Measurements from ENCODE around the gene H2BW1.
"Not testable (repeated sequence)": the region's sequence is repeated elsewhere in the genome, so short reads cannot be mapped to it uniquely, and the experiment has no call there.

H2BW1 gene

DNA sequence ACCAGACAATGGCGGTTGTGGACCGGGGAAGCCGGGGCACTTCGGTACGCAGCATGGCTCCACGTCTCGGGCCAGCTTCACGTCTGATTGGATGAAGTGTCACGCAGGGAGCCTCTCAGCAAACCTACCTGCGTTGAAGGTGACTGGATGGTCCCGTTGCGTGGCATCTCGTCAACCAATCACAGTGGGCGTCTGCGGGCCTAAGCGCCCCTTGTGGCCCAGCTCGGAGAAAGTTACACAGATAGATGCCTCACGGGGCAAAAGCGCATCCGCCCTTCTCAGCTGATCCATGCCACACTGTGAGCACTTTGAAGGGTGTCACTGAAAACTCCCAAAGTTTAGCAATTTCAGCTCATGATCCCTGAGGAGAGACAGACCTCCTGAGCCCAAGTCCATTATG, at the start of gene H2BW1:
Gene H2BW1, minus strand, starts transcription at position 103 of the 400 bp plus-strand sequence. CDS start 132 bp downstream, outside the sequence.
- no peak for DNase-seq

- not testable (repeated sequence) for DNase-seq
Measured at GRCh38 chrX:104062636-104063035, 49.1 kb upstream of the H2BW1 start.

GRCh38 chrX:104054956-104055355, 41.4 kb upstream of the H2BW1 start:
- DNase-seq = not testable (repeated sequence)

- DNase-seq = no peak
Measured at GRCh38 chrX:104047171-104047570, 33.7 kb upstream of the H2BW1 start.

- no peak for DNase-seq
Measured at GRCh38 chrX:104045642-104046041, 32.1 kb upstream of the H2BW1 start.

DNA sequence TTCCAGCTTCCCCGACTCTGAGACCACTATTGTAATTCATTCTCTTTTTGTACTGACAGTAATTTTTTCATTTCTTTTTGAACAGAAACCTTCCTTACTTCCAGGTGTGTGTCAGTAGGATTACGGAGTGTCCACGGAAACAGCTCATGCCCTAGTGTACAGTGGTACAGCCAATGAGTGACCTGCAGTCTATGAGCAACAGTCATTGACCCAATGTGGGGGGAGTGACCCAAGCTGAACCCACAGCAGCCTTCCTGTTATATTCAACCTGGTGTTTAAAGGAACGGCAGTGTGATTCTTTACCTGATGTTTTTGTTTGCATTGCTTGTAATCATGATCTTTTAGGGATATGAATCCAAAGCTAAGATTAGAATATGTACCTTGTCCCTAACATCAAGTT, 27.5 kb upstream of the H2BW1 start:
- no peak for DNase-seq

- no peak for DNase-seq
Measured at GRCh38 chrX:104039689-104040505, 26.4 kb upstream of the H2BW1 start, which contains the start of gene H2BW2. Gene H2BW2, plus strand, starts transcription at chrX:104039956. Its CDS starts 39 bp downstream, at chrX:104039995.

- no peak for DNase-seq
Measured at GRCh38 chrX:104018126-104018525, 4.6 kb upstream of the H2BW1 start.

- DNase-seq = not testable (repeated sequence)
Measured at GRCh38 chrX:104015576-104015975, 2.1 kb upstream of the H2BW1 start.

DNA sequence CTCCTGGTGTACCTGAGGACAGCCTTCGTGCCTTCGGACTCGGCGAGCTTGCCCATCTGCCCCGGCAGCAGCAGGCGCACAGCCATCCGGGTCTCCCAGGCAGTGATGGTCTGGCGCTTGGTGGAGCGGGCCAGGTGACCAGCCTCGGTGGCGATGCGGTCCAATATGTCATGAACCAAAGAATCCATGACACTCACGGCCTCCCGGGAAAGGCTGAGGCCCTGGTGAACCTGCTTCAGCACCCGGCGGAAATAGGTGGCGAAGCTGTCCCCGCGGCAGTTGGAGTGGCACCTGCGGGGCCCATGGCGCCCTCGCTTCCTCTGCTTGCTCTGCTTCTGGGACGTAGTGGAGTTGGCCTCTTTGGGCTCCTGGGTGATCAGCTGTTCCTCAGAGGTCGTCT, 350 bp downstream of the H2BW1 start:
- DNase-seq = no peak

- no peak for DNase-seq
Measured at GRCh38 chrX:104008831-104009230, 4.7 kb downstream of the H2BW1 start.

GRCh38 chrX:103999234-103999633, 14.3 kb downstream of the H2BW1 start:
- DNase-seq = no peak

DNA sequence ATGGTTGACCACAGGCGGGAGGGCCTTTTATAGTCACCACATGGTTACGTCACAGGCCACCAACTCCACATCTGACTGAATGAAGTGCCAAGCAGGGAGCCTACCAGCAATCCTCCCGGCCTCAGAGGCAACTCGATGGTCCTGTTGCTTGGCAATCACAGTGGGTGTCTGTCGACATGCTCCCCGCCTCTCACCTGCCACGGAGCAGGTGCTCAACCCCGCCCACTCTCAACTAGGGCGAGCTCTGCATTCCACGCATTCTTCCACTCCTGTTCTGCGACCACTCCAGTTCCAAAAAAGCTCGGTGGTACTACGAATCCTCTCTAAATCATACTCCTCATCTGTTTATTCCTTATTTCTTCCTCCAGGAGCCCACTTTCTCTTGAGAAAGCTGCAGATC, 30.0 kb downstream of the H2BW1 start:
- not testable (repeated sequence) for DNase-seq

DNA sequence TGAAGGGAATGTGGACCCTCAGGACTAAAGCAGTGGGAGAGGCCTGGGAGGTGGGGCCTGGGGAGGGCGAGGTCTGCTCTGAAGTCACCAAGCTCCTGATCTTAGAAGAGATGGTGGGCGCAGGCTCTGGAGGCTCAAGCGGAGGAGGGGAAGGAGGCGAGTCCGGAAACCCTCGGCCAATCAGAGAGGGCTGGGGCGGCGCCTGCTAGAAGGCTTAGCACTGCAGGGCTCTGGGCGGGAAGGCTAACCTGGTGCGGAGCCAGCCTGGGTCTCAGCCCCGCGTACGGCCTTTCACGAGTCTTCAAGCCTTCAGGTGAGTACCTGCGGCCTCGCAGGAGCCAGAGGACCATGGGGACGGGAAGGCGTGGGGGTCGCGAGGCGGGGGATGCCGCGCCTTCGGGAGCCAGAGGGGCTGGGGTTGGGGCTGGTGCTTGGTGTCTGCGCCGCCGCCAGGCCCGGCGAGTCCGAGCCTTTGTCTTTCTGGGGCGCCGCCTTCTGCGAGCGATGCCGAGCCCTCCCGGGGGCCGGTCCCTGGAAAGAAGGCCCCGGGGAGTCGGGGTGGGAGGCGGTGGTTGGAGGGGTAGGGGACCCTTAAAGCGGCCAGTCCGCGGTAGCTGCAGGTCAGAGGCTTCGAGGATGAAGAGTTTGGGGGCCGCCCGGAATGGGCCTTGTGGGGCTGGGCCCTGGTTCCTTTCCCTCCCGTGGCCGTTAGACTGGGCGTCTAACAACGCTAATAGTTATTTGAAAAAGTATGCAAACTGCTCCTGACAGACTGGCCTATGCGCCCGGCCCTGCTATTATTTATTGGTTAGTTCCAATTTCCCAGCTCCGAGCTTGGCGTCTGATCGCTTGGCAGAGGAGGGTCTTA, 50.9 kb downstream of the H2BW1 start, which contains the start of gene TMSB15B:
Gene TMSB15B, plus strand, starts transcription at position 217 of the 868 bp plus-strand sequence.
- DNase-seq = not testable (repeated sequence)

Measured in GOT3 (cell line).